ENCODE data around the gene PPIB.
A peak's percentile ranks its signal among the peaks of the same experiment; 100 is the strongest.

Gene PPIB

GRCh38 chr15:64144565-64145281, 18.1 kb downstream of the PPIB start:
- Histone ChIP-seq H3K27me3 (ENCODE audit: insufficient read depth, poor library complexity, severe bottlenecking) (no peaks in the 10 kb centered on the region), H3K27ac (replicated peaks) (no peak overlapping the region), H3K4me3 (replicated peaks; ENCODE audit: insufficient read depth, low read length) (no peak overlapping the region)
- DNase-seq (ENCODE audit: low read depth in 1 of 2, low spot score in 1 of 2) = no peak
- no peak for TF ChIP-seq REST (IDR thresholded peaks at IDR 0.05; ENCODE audit: insufficient replicate concordance, low read depth)
- TF ChIP-seq GABPA (IDR thresholded peaks at IDR 0.05; ENCODE audit: low read depth) = no peak
- TF ChIP-seq POLR2AphosphoS5 (IDR thresholded peaks at IDR 0.05; ENCODE audit: low read depth) = peak; percentile 26; the same call in 1 of the 2 replicates
- no peak for TF ChIP-seq SPI1 (IDR thresholded peaks at IDR 0.05; ENCODE audit: borderline replicate concordance, low read depth)

- H3K27me3 ChIP-seq (ENCODE audit: insufficient read depth, poor library complexity, severe bottlenecking) = no peaks in the 10 kb centered on the region
- no peak overlapping the region for H3K27ac ChIP-seq (replicated peaks)
- DNase-seq (ENCODE audit: low read depth in 1 of 2, low spot score in 1 of 2) = no peak
- no peak overlapping the region for H3K4me3 ChIP-seq (replicated peaks; ENCODE audit: insufficient read depth, low read length)
- no peak for TF ChIP-seq SPI1 (IDR thresholded peaks at IDR 0.05; ENCODE audit: borderline replicate concordance, low read depth)
Observed at GRCh38 chr15:64144192-64144564, 18.6 kb downstream of the PPIB start.

- Histone ChIP-seq H3K27ac (replicated peaks) (no peak overlapping the region), H3K27me3 (ENCODE audit: insufficient read depth, poor library complexity, severe bottlenecking) (no peaks in the 10 kb centered on the region), H3K4me3 (replicated peaks; ENCODE audit: insufficient read depth, low read length) (no peak overlapping the region)
- no peak for DNase-seq (ENCODE audit: low read depth in 1 of 2, low spot score in 1 of 2)
- TF ChIP-seq POLR2AphosphoS5 (IDR thresholded peaks at IDR 0.05; ENCODE audit: low read depth) (no peak), REST (IDR thresholded peaks at IDR 0.05; ENCODE audit: insufficient replicate concordance, low read depth) (no peak), SPI1 (IDR thresholded peaks at IDR 0.05; ENCODE audit: borderline replicate concordance, low read depth) (no peak), GABPA (IDR thresholded peaks at IDR 0.05; ENCODE audit: low read depth) (no peak), CTCF (IDR thresholded peaks at IDR 0.05; ENCODE audit: insufficient read depth, low read length) (no peak)
Observed at GRCh38 chr15:64143276-64143675, 19.5 kb downstream of the PPIB start.

GRCh38 chr15:64141798-64142512, 20.9 kb downstream of the PPIB start:
- no peak for DNase-seq (ENCODE audit: low read depth in 1 of 2, low spot score in 1 of 2)
- Histone ChIP-seq H3K27me3 (ENCODE audit: insufficient read depth, poor library complexity, severe bottlenecking) (no peaks in the 10 kb centered on the region), H3K27ac (replicated peaks) (no peak overlapping the region), H3K4me3 (replicated peaks; ENCODE audit: insufficient read depth, low read length) (no peak overlapping the region)
- no peak for TF ChIP-seq GABPA (IDR thresholded peaks at IDR 0.05; ENCODE audit: low read depth)
- no peak for TF ChIP-seq CTCF (IDR thresholded peaks at IDR 0.05; ENCODE audit: insufficient read depth, low read length)
- TF ChIP-seq REST (IDR thresholded peaks at IDR 0.05; ENCODE audit: insufficient replicate concordance, low read depth) = no peak
- TF ChIP-seq SPI1 (IDR thresholded peaks at IDR 0.05; ENCODE audit: borderline replicate concordance, low read depth) = no peak
- 0 out of 2 replicates have a peak, but pooled peaks have one; percentile 8 for TF ChIP-seq POLR2AphosphoS5 (IDR thresholded peaks at IDR 0.05; ENCODE audit: low read depth)

Data from HL-60 (cell line).